Endothelial cell of umbilical vein (primary cell): ENCODE data around the gene HTATSF1.

Experiments used
- EZH2 ChIP-seq: IDR thresholded peaks from 2 replicates; pipeline ENCODE4 v1.6.1; 2012; ENCODE audit warnings: borderline replicate concordance, low read depth, mild to moderate bottlenecking, moderate library complexity, low read length, inconsistent platforms; ENCODE audit not compliant: severe bottlenecking
- FOS ChIP-seq: IDR thresholded peaks from 2 replicates; pipeline ENCODE4 v1.6.1; 2011; ENCODE audit warnings: mild to moderate bottlenecking, low read length, moderate library complexity, borderline replicate concordance; ENCODE audit not compliant: insufficient read depth
- GATA2 ChIP-seq: IDR thresholded peaks from 2 replicates; pipeline ENCODE4 v1.7.0; 2011; ENCODE audit warnings: low read depth, mild to moderate bottlenecking, moderate library complexity, mixed read lengths, low read length; ENCODE audit not compliant: insufficient read length, insufficient read depth
- JUN ChIP-seq: IDR thresholded peaks from 2 replicates; pipeline ENCODE4 v1.6.1; 2011; ENCODE audit warnings: borderline replicate concordance, low read depth; ENCODE audit not compliant: insufficient read length, insufficient read depth
- MYC ChIP-seq: IDR thresholded peaks from one replicate; pipeline ENCODE4 v1.6.1; 2011; ENCODE audit warnings: mild to moderate bottlenecking, low read depth, low read length
- POLR2A ChIP-seq: IDR thresholded peaks from 2 replicates; pipeline ENCODE4 v1.6.1; 2012; ENCODE audit warnings: low read depth, mild to moderate bottlenecking, control low read depth, low read length
- POLR2AphosphoS5 ChIP-seq: IDR thresholded peaks from 2 replicates; pipeline ENCODE4 v1.6.1; 2012; ENCODE audit warnings: low read depth, mild to moderate bottlenecking, control low read depth, low read length, moderate library complexity; ENCODE audit not compliant: insufficient read depth
- TF ChIP-seq, protein P1 (sequence below), 2 donors: IDR thresholded peaks; 1 replicate in 1 of 2; 2 replicates in 1 of 2; pipeline ENCODE4 v1.5.1; 2011; ENCODE audit warnings: low read length in 2 of 2, mild to moderate bottlenecking in 2 of 2, moderate library complexity in 2 of 2, control low read depth in 1 of 2, inconsistent platforms in 1 of 2, low read depth in 1 of 2; ENCODE audit not compliant: insufficient read depth in 1 of 2; ENCODE audit errors: extremely low read depth in 1 of 2
- TF ChIP-seq, protein P2 (sequence below): IDR thresholded peaks from 2 replicates; pipeline ENCODE4 v1.6.1; 2011; ENCODE audit not compliant: insufficient read depth, insufficient read length

DNA sequence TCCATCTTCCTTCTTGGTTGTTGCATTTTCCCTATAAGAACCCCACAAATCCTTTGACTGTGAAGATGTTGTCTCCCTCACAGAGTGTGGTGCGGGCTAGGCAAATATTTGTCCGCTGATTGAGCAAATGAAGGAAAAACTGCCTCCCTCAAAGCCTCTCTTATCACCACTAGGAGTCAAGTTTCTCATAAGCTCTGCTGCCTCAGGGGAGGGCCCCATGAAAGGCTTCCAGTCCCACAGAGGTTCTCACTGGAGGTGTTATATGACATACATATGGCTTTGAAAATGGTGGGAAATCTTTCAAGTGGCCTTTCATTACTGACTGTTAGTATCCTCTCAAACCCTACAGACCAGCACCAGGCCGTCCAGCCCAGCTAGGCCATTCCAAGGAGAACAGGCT lies 43.9 kb downstream of the HTATSF1 start:
- TF ChIP-seq, protein P1, sequence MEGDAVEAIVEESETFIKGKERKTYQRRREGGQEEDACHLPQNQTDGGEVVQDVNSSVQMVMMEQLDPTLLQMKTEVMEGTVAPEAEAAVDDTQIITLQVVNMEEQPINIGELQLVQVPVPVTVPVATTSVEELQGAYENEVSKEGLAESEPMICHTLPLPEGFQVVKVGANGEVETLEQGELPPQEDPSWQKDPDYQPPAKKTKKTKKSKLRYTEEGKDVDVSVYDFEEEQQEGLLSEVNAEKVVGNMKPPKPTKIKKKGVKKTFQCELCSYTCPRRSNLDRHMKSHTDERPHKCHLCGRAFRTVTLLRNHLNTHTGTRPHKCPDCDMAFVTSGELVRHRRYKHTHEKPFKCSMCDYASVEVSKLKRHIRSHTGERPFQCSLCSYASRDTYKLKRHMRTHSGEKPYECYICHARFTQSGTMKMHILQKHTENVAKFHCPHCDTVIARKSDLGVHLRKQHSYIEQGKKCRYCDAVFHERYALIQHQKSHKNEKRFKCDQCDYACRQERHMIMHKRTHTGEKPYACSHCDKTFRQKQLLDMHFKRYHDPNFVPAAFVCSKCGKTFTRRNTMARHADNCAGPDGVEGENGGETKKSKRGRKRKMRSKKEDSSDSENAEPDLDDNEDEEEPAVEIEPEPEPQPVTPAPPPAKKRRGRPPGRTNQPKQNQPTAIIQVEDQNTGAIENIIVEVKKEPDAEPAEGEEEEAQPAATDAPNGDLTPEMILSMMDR (IDR thresholded peaks at IDR 0.05; ENCODE audit: extremely low read depth in 1 of 2, insufficient read depth in 1 of 2, low read depth in 1 of 2, low read length in 2 of 2) = no peak
- TF ChIP-seq POLR2AphosphoS5 (no peak), POLR2A (no peak), EZH2 (no peak), JUN (no peak), MYC (no peak), FOS (no peak), GATA2 (no peak)
- TF ChIP-seq, protein P2, sequence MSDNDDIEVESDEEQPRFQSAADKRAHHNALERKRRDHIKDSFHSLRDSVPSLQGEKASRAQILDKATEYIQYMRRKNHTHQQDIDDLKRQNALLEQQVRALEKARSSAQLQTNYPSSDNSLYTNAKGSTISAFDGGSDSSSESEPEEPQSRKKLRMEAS = no peak
